Vagina (tissue), 2 donors: Measurements from ENCODE around the gene RAPGEF5. TPM values are rescaled to one million over a fixed set of nuclear protein-coding genes. Genes with fewer than 3 reads are reported as not detected.

Experiments used
- DNase-seq, 2 donors: peaks; one replicate each; pipeline ENCODE4 v3.0.0-alpha.2; 2017; ENCODE audit errors: extremely low spot score in 2 of 2
- H3K27ac ChIP-seq: fragments of 200-600 bp; sonication (generic); one replicate; pipeline ENCODE4 v1.5.1; 2019
- H3K27me3 ChIP-seq: fragments of 200-600 bp; sonication (generic); one replicate; pipeline ENCODE4 v1.5.1; 2019
- H3K36me3 ChIP-seq, 2 donors: fragments of 200-600 bp; sonication (generic); one replicate each; pipeline ENCODE4 v1.5.1; 2017 to 2019
- H3K4me1 ChIP-seq: fragments of 200-600 bp; sonication (generic); one replicate; pipeline ENCODE4 v1.5.1; 2019
- H3K4me3 ChIP-seq, 2 donors: fragments of 200-600 bp; sonication (generic); 1 replicate in 1 of 2; 2 replicates in 1 of 2; pipeline ENCODE4 v1.5.1; 2016 to 2019
- H3K9me3 ChIP-seq: fragments of 200-600 bp; sonication (generic); one replicate; pipeline ENCODE4 v1.5.1; 2019
- CTCF ChIP-seq, 3 experiments: fragments of 450-650 bp in 2 of 3; fragments of 200-600 bp in 1 of 3; sonication (generic) in 1 of 3; IDR thresholded peaks; one replicate each; pipeline ENCODE4 v1.5.1; 2017 to 2019; ENCODE audit warnings: antibody characterized with exemption in 3 of 3, mild to moderate bottlenecking in 2 of 3, moderate library complexity in 2 of 3
- POLR2A ChIP-seq, 2 donors: fragments of 450-650 bp; IDR thresholded peaks; one replicate each; pipeline ENCODE4 v1.6.1; 2017; ENCODE audit warnings: antibody characterized with exemption in 2 of 2, mild to moderate bottlenecking in 2 of 2, moderate library complexity in 2 of 2
- POLR2AphosphoS5 ChIP-seq, 2 donors: sonication (generic); formaldehyde crosslinking; IDR thresholded peaks; one replicate each; pipeline ENCODE4 v1.9.0; 2017; ENCODE audit warnings: antibody characterized with exemption in 2 of 2, mild to moderate bottlenecking in 2 of 2, low read depth in 1 of 2; ENCODE audit not compliant: insufficient read depth in 1 of 2
- intact Hi-C: fragments of 100-400 bp; cut with DNase I; formaldehyde crosslinking; loops from one replicate; pipeline ENCODE4 v1.15.1; 2023
- total RNA-seq: library from RNA; depleted of rRNA; stranded (reverse); fragments of >200 nt; gene quantifications from one replicate; pipeline ENCODE4 v1.2.3, GENCODE V29; 2016

The RAPGEF5 gene
- total RNA-seq, 1 donor from 2014 or later, result 68.0 TPM

GRCh38 chr7:22120391-22121053 is 236.4 kb downstream of the RAPGEF5 start:
- TF ChIP-seq CTCF (IDR thresholded peaks at IDR 0.05), result no peak
- TF ChIP-seq POLR2AphosphoS5 (IDR thresholded peaks at IDR 0.05; ENCODE audit: insufficient read depth in 1 of 2, low read depth in 1 of 2), result no peak
- TF ChIP-seq POLR2A (IDR thresholded peaks at IDR 0.05), result no peak
- Histone ChIP-seq H3K27ac (no peak overlapping the region), H3K9me3 (no peaks in the 10 kb centered on the region), H3K27me3 (no peaks in the 10 kb centered on the region), H3K4me1 (no peaks in the 10 kb centered on the region), H3K36me3 (peaks cover 0 to 6% of the 10 kb centered on the region in 2 donors), H3K4me3 (no peak overlapping the region)
- intact Hi-C loops, result no loop called here
- no peak for DNase-seq

- no peak overlapping the region for H3K4me3 ChIP-seq
- H3K36me3 ChIP-seq, result no peaks in the 10 kb centered on the region
- no peaks in the 10 kb centered on the region for H3K9me3 ChIP-seq
- no peaks in the 10 kb centered on the region for H3K4me1 ChIP-seq
- intact Hi-C loops, result loop anchor here (10.0 kb wide), 1 partner anchor 138 kb away; no protein-coding TSS in a partner anchor
- DNase-seq, result no peak
- H3K27me3 ChIP-seq, result no peaks in the 10 kb centered on the region
- TF ChIP-seq CTCF (IDR thresholded peaks at IDR 0.05), result no peak
- no peak overlapping the region for H3K27ac ChIP-seq
Measured at GRCh38 chr7:22117222-22117621, 239.7 kb downstream of the RAPGEF5 start.

- no peaks in the 10 kb centered on the region for H3K4me1 ChIP-seq
- H3K36me3 ChIP-seq, result no peaks in the 10 kb centered on the region
- no peak for DNase-seq
- no peaks in the 10 kb centered on the region for H3K9me3 ChIP-seq
- H3K4me3 ChIP-seq, result no peak overlapping the region
- no peak for TF ChIP-seq POLR2AphosphoS5 (IDR thresholded peaks at IDR 0.05; ENCODE audit: insufficient read depth in 1 of 2, low read depth in 1 of 2)
- no peak for TF ChIP-seq CTCF (IDR thresholded peaks at IDR 0.05)
- TF ChIP-seq POLR2A (IDR thresholded peaks at IDR 0.05), result no peak
- no peaks in the 10 kb centered on the region for H3K27me3 ChIP-seq
- intact Hi-C loops, result loop anchor here (10.0 kb wide), 1 partner anchor 138 kb away; no protein-coding TSS in a partner anchor
- H3K27ac ChIP-seq, result no peak overlapping the region
Measured at GRCh38 chr7:22116451-22117030, 240.4 kb downstream of the RAPGEF5 start.

- no peak for DNase-seq
- H3K4me3 ChIP-seq, result no peak overlapping the region
- no peaks in the 10 kb centered on the region for H3K27me3 ChIP-seq
- H3K36me3 ChIP-seq, result no peaks in the 10 kb centered on the region
- intact Hi-C loops, result loop anchor here (10.0 kb wide), 1 partner anchor 139 kb away; no protein-coding TSS in a partner anchor
- TF ChIP-seq POLR2AphosphoS5 (IDR thresholded peaks at IDR 0.05; ENCODE audit: insufficient read depth in 1 of 2, low read depth in 1 of 2), result no peak
- H3K27ac ChIP-seq, result no peak overlapping the region
- H3K4me1 ChIP-seq, result no peaks in the 10 kb centered on the region
- no peaks in the 10 kb centered on the region for H3K9me3 ChIP-seq
Measured at GRCh38 chr7:22115689-22116088, 241.3 kb downstream of the RAPGEF5 start.

GRCh38 chr7:22114440-22114981 is 242.4 kb downstream of the RAPGEF5 start:
- no peak overlapping the region for H3K27ac ChIP-seq

More at GRCh38 chr7:22114440-22114981, 242.4 kb downstream of the RAPGEF5 start:
- H3K4me1 ChIP-seq, result no peaks in the 10 kb centered on the region
- H3K27me3 ChIP-seq, result no peaks in the 10 kb centered on the region
- no peak for DNase-seq
- no peaks in the 10 kb centered on the region for H3K9me3 ChIP-seq
- no peak overlapping the region for H3K4me3 ChIP-seq
- H3K36me3 ChIP-seq, result no peaks in the 10 kb centered on the region
- no peak for TF ChIP-seq CTCF (IDR thresholded peaks at IDR 0.05)
- TF ChIP-seq POLR2AphosphoS5 (IDR thresholded peaks at IDR 0.05; ENCODE audit: insufficient read depth in 1 of 2, low read depth in 1 of 2), result no peak
- TF ChIP-seq POLR2A (IDR thresholded peaks at IDR 0.05), result no peak
- intact Hi-C loops, result loop anchor here (5.0 to 10.0 kb wide), 2 partner anchors 140 to 373 kb away; no protein-coding TSS in a partner anchor
